ENCODE data around the gene C20orf173. TPM values are rescaled to one million over a fixed set of nuclear protein-coding genes. Genes with fewer than 3 reads are reported as not detected.

C20orf173 gene
- total RNA-seq, 4 donors from 2014 or later: not detected

DNA sequence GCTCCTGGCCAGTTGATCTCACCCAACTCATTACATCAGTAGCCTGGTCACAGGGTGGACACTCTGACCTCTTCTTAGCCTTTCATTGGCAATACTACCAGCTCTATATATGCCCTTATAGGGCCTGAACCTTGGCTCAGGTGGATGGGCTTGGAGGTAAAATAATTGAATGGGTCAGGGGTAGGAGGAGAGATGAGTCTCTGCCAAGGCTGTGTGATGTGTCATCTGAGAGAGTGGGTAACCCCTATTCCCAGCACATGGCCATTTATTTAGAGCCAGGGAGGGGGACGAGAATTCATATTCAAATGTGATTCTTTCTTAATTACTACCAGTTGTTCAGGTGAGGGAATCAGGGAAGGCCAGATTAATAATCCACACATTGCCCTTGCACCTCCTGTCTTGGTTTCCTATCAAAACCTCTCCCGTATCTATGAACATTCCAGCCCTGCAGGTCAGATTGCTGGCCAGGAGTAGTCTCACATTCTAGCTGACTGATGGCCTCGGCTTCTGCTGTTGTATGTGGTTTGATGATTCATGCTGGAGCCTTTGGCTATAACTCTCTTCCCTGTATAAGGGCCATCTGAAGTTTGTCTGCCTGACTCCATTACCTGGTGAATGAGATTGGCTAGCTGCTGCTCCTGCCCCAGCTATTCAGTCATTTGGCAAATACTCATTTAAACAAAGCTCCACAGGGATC is 13.4 kb downstream of the C20orf173 start:
- intact Hi-C loops (cut with DNase I; ENCODE audit: low total_unique reads): no loop called here
- no peak for TF ChIP-seq POLR2A (IDR thresholded peaks at IDR 0.05)
- TF ChIP-seq, protein P1, sequence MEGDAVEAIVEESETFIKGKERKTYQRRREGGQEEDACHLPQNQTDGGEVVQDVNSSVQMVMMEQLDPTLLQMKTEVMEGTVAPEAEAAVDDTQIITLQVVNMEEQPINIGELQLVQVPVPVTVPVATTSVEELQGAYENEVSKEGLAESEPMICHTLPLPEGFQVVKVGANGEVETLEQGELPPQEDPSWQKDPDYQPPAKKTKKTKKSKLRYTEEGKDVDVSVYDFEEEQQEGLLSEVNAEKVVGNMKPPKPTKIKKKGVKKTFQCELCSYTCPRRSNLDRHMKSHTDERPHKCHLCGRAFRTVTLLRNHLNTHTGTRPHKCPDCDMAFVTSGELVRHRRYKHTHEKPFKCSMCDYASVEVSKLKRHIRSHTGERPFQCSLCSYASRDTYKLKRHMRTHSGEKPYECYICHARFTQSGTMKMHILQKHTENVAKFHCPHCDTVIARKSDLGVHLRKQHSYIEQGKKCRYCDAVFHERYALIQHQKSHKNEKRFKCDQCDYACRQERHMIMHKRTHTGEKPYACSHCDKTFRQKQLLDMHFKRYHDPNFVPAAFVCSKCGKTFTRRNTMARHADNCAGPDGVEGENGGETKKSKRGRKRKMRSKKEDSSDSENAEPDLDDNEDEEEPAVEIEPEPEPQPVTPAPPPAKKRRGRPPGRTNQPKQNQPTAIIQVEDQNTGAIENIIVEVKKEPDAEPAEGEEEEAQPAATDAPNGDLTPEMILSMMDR (IDR thresholded peaks at IDR 0.05): no peak
- no peak overlapping the region for H3K4me3 ChIP-seq (ENCODE audit: low read depth, poor library complexity, severe bottlenecking)
- WGBS, 2 donors: 53 to 66% methylated on average over 3 of the region's 3 CpGs
- DNase-seq (ENCODE audit: low spot score in 2 of 2): no peak

DNA sequence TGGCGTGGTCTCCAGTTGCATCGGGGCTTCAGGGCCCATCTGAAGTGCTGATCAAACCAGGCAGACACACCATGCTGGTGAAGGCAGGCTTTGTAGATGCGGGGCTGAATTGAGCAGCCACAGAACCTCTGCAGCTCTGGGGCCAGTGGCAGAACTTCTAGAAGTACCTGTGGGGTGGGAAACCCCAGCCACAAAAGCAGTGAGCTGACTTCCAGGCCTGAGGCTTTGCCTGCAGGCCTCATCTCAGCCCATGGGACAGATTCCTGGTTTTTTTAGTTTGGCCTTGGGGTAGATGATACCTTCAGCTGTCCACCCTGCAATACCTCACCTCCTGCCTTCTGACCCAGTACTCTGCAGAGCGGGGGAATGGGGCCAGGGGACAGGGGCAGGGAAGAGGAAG is 14.1 kb downstream of the C20orf173 start:
- DNase-seq (ENCODE audit: low spot score in 2 of 2): no peak
- WGBS, 2 donors: 95 to 96% methylated on average over 4 of the region's 4 CpGs
- intact Hi-C loops (cut with DNase I; ENCODE audit: low total_unique reads): no loop called here
- TF ChIP-seq, protein P1 (IDR thresholded peaks at IDR 0.05): no peak
- TF ChIP-seq POLR2A (IDR thresholded peaks at IDR 0.05): no peak
- H3K4me3 ChIP-seq (ENCODE audit: low read depth, poor library complexity, severe bottlenecking): no peak overlapping the region

GRCh38 chr20:35514371-35514932 is 15.0 kb downstream of the C20orf173 start:
- DNase-seq (ENCODE audit: low spot score in 2 of 2): no peak
- TF ChIP-seq, protein P1 (IDR thresholded peaks at IDR 0.05): no peak
- no peak for TF ChIP-seq POLR2A (IDR thresholded peaks at IDR 0.05)
- 85 to 86% methylated on average over 11 of the region's 11 CpGs for WGBS, 2 donors
- intact Hi-C loops (cut with DNase I; ENCODE audit: low total_unique reads): no loop called here
- H3K4me3 ChIP-seq (ENCODE audit: low read depth, poor library complexity, severe bottlenecking): no peak overlapping the region

DNA sequence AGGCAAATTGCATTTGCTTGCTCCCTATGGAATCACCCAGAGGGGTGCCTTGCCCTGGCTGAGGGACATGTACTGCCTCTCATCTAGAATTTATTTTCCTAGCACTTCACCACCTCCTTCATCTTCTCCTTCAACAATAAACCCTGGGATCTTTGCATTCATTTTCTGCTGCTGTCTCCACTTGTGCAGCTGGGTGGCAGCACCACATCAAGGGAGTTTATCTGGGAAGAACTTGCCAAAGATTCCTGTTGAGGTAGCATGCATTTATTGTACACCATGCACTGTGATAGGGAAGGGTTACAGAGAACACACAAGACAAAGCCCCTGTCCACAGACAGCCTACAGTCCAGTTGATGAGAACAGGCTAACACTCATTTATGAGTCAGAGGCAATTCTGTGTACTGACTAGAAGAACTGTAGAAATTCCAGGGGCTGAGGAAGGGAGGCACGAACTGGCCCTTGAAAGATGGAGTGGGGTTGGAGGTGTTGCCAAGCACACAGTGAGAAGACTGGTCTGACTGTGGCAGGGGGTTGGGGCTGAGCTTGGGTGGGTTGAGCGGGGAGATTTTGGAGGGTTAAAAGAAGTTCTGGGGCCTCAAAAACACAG is 17.5 kb downstream of the C20orf173 start:
- intact Hi-C loops (cut with DNase I; ENCODE audit: low total_unique reads): no loop called here
- no peak overlapping the region for H3K4me3 ChIP-seq (ENCODE audit: low read depth, poor library complexity, severe bottlenecking)
- no peak for DNase-seq (ENCODE audit: low spot score in 2 of 2)
- WGBS, 2 donors: 95 to 96% methylated on average over 2 of the region's 2 CpGs
- TF ChIP-seq, protein P1 (IDR thresholded peaks at IDR 0.05): no peak
- no peak for TF ChIP-seq POLR2A (IDR thresholded peaks at IDR 0.05)

GRCh38 chr20:35510951-35511735 is 18.3 kb downstream of the C20orf173 start:
- no peak for DNase-seq (ENCODE audit: low spot score in 2 of 2)
- intact Hi-C loops (cut with DNase I; ENCODE audit: low total_unique reads): no loop called here
- 70 to 74% methylated on average over 11 to 12 of the region's 12 CpGs for WGBS, 2 donors
- H3K4me3 ChIP-seq (ENCODE audit: low read depth, poor library complexity, severe bottlenecking): no peak overlapping the region
- TF ChIP-seq, protein P1 (IDR thresholded peaks at IDR 0.05): no peak
- no peak for TF ChIP-seq POLR2A (IDR thresholded peaks at IDR 0.05)

Measured in lower leg skin (tissue), 4 donors.